ENCODE data around the gene ANXA1.
A peak's percentile ranks its signal among the peaks of the same experiment; 100 is the strongest.

ANXA1 gene

DNA sequence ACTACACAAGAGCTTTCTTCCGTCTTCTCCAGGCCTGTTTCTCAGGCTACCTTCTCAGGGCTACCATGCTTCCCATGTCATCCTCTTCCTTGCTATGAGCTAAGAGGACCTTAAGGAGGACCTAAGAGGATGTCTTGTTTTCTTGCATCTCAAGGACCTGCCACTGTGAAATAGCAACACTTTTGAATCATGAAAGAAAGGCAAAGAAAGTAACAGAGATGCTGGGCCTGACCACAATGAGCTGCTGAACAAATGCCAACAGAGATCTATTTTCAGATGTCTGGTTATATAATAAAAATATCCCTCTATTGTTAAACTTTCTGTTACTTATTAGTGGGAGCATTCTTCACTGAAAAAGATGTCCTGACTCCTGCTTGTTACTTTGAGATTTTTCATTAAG, 36.7 kb upstream of the ANXA1 start:
- no peak for TF ChIP-seq CSDC2 (CRISPR knock-in tag; IDR thresholded peaks at IDR 0.05)
- TF ChIP-seq ZNF565 (CRISPR knock-in tag; conservative IDR thresholded peaks at IDR 0.05; ENCODE audit: low read depth), result no peak
- TF ChIP-seq ZNF8 (CRISPR knock-in tag; IDR thresholded peaks at IDR 0.05), result no peak
- TF ChIP-seq ZFP30 (CRISPR knock-in tag; IDR thresholded peaks at IDR 0.05), result no peak
- TF ChIP-seq ESRRG (CRISPR knock-in tag; IDR thresholded peaks at IDR 0.05), result no peak
- TF ChIP-seq ZNF70 (CRISPR knock-in tag; IDR thresholded peaks at IDR 0.05), result no peak
- no peak for TF ChIP-seq GLIS3 (CRISPR knock-in tag; IDR thresholded peaks at IDR 0.05)
- TF ChIP-seq BACH2 (CRISPR knock-in tag; IDR thresholded peaks at IDR 0.05; ENCODE audit: borderline replicate concordance), result no peak
- no peak for TF ChIP-seq ARNTL (CRISPR knock-in tag; IDR thresholded peaks at IDR 0.05; ENCODE audit: borderline replicate concordance, low read depth)
- TF ChIP-seq, protein P1, sequence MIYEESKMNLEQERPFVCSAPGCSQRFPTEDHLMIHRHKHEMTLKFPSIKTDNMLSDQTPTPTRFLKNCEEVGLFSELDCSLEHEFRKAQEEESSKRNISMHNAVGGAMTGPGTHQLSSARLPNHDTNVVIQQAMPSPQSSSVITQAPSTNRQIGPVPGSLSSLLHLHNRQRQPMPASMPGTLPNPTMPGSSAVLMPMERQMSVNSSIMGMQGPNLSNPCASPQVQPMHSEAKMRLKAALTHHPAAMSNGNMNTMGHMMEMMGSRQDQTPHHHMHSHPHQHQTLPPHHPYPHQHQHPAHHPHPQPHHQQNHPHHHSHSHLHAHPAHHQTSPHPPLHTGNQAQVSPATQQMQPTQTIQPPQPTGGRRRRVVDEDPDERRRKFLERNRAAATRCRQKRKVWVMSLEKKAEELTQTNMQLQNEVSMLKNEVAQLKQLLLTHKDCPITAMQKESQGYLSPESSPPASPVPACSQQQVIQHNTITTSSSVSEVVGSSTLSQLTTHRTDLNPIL (CRISPR knock-in tag; IDR thresholded peaks at IDR 0.05; ENCODE audit: low read depth), result no peak
- no peak for TF ChIP-seq TOX (CRISPR knock-in tag; IDR thresholded peaks at IDR 0.05; ENCODE audit: borderline replicate concordance)
- TF ChIP-seq, protein P2, sequence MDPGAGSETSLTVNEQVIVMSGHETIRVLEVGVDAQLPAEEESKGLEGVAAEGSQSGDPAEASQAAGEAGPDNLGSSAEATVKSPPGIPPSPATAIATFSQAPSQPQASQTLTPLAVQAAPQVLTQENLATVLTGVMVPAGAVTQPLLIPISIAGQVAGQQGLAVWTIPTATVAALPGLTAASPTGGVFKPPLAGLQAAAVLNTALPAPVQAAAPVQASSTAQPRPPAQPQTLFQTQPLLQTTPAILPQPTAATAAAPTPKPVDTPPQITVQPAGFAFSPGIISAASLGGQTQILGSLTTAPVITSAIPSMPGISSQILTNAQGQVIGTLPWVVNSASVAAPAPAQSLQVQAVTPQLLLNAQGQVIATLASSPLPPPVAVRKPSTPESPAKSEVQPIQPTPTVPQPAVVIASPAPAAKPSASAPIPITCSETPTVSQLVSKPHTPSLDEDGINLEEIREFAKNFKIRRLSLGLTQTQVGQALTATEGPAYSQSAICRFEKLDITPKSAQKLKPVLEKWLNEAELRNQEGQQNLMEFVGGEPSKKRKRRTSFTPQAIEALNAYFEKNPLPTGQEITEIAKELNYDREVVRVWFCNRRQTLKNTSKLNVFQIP (CRISPR knock-in tag; IDR thresholded peaks at IDR 0.05; ENCODE audit: borderline replicate concordance, low read depth), result no peak
- no peak for TF ChIP-seq PPARA (CRISPR knock-in tag; IDR thresholded peaks at IDR 0.05; ENCODE audit: borderline replicate concordance)
- TF ChIP-seq TCF4 (CRISPR knock-in tag; IDR thresholded peaks at IDR 0.05; ENCODE audit: borderline replicate concordance), result no peak
- no peak for TF ChIP-seq ZFP3 (CRISPR knock-in tag; IDR thresholded peaks at IDR 0.05)
- peak; percentile 40 for ATAC-seq

DNA sequence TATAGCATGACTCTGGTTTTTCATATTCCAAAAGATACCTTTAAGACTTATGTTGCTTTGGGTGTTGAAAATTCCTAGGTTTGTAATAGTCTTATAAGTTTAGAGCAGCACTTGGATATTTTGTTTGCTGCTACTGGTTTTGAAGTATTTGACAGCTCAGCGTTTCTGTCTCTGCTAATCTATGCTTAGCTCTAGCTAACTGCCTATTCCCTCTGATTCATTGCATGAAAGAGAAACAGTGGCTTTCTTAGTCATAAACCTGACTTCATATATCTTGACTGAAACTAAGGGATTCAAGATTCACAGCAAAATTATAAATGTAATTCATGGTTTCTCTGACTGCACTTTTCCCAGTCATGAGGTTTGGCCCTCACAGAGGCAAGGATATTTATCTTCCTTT, 35.6 kb upstream of the ANXA1 start:
- no peak for TF ChIP-seq ZC3H10 (CRISPR knock-in tag; IDR thresholded peaks at IDR 0.05)
- no peak for TF ChIP-seq GLIS3 (CRISPR knock-in tag; IDR thresholded peaks at IDR 0.05)
- no peak for TF ChIP-seq ZNF8 (CRISPR knock-in tag; IDR thresholded peaks at IDR 0.05)
- TF ChIP-seq CSDC2 (CRISPR knock-in tag; IDR thresholded peaks at IDR 0.05), result no peak
- TF ChIP-seq, protein P3, sequence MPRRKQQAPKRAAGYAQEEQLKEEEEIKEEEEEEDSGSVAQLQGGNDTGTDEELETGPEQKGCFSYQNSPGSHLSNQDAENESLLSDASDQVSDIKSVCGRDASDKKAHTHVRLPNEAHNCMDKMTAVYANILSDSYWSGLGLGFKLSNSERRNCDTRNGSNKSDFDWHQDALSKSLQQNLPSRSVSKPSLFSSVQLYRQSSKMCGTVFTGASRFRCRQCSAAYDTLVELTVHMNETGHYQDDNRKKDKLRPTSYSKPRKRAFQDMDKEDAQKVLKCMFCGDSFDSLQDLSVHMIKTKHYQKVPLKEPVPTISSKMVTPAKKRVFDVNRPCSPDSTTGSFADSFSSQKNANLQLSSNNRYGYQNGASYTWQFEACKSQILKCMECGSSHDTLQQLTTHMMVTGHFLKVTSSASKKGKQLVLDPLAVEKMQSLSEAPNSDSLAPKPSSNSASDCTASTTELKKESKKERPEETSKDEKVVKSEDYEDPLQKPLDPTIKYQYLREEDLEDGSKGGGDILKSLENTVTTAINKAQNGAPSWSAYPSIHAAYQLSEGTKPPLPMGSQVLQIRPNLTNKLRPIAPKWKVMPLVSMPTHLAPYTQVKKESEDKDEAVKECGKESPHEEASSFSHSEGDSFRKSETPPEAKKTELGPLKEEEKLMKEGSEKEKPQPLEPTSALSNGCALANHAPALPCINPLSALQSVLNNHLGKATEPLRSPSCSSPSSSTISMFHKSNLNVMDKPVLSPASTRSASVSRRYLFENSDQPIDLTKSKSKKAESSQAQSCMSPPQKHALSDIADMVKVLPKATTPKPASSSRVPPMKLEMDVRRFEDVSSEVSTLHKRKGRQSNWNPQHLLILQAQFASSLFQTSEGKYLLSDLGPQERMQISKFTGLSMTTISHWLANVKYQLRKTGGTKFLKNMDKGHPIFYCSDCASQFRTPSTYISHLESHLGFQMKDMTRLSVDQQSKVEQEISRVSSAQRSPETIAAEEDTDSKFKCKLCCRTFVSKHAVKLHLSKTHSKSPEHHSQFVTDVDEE (CRISPR knock-in tag; IDR thresholded peaks at IDR 0.05), result no peak
- TF ChIP-seq TOX (CRISPR knock-in tag; IDR thresholded peaks at IDR 0.05; ENCODE audit: borderline replicate concordance), result no peak
- no peak for TF ChIP-seq ZNF70 (CRISPR knock-in tag; IDR thresholded peaks at IDR 0.05)
- TF ChIP-seq, protein P4, sequence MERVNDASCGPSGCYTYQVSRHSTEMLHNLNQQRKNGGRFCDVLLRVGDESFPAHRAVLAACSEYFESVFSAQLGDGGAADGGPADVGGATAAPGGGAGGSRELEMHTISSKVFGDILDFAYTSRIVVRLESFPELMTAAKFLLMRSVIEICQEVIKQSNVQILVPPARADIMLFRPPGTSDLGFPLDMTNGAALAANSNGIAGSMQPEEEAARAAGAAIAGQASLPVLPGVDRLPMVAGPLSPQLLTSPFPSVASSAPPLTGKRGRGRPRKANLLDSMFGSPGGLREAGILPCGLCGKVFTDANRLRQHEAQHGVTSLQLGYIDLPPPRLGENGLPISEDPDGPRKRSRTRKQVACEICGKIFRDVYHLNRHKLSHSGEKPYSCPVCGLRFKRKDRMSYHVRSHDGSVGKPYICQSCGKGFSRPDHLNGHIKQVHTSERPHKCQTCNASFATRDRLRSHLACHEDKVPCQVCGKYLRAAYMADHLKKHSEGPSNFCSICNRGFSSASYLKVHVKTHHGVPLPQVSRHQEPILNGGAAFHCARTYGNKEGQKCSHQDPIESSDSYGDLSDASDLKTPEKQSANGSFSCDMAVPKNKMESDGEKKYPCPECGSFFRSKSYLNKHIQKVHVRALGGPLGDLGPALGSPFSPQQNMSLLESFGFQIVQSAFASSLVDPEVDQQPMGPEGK (CRISPR knock-in tag; IDR thresholded peaks at IDR 0.05; ENCODE audit: borderline replicate concordance), result no peak
- no peak for TF ChIP-seq SNAI2 (CRISPR knock-in tag; IDR thresholded peaks at IDR 0.05)
- TF ChIP-seq, protein P2 (CRISPR knock-in tag; IDR thresholded peaks at IDR 0.05; ENCODE audit: borderline replicate concordance, low read depth), result no peak; the same call in 1 of the 2 replicates
- TF ChIP-seq ZFP3 (CRISPR knock-in tag; IDR thresholded peaks at IDR 0.05), result no peak
- TF ChIP-seq OSR1 (CRISPR knock-in tag; IDR thresholded peaks at IDR 0.05), result no peak
- no peak for TF ChIP-seq PPARA (CRISPR knock-in tag; IDR thresholded peaks at IDR 0.05; ENCODE audit: borderline replicate concordance)
- peak; percentile 85 for ATAC-seq

DNA sequence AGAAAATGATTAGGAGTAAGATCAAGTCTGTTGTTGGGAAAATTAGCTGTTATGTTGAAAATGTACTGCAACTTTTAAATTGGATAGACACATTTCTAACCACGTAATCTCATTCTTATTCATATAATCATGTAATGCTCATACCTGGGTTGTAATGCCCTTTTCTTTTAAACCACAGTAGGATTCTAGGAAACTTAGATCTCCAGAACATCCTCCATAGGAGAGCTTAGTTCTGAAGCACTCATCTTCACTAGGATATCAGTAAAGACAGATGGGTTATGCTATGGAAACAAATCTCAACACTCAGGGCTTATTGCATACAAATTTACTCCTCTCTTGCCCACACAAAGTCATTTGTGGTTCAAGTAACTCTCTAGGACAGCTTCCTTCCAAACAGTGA, 34.8 kb upstream of the ANXA1 start:
- ATAC-seq, result no peak
- no peak for TF ChIP-seq OSR1 (CRISPR knock-in tag; IDR thresholded peaks at IDR 0.05)
- no peak for TF ChIP-seq CSDC2 (CRISPR knock-in tag; IDR thresholded peaks at IDR 0.05)
- no peak for TF ChIP-seq ESRRG (CRISPR knock-in tag; IDR thresholded peaks at IDR 0.05)
- no peak for TF ChIP-seq TCF4 (CRISPR knock-in tag; IDR thresholded peaks at IDR 0.05; ENCODE audit: borderline replicate concordance)
- TF ChIP-seq ZFP3 (CRISPR knock-in tag; IDR thresholded peaks at IDR 0.05), result no peak
- no peak for TF ChIP-seq ZNF8 (CRISPR knock-in tag; IDR thresholded peaks at IDR 0.05)
- no peak for TF ChIP-seq TOX (CRISPR knock-in tag; IDR thresholded peaks at IDR 0.05; ENCODE audit: borderline replicate concordance)
- no peak for TF ChIP-seq RARB (CRISPR knock-in tag; IDR thresholded peaks at IDR 0.05)
- TF ChIP-seq, protein P1 (CRISPR knock-in tag; IDR thresholded peaks at IDR 0.05; ENCODE audit: low read depth), result no peak
- TF ChIP-seq ARNTL (CRISPR knock-in tag; IDR thresholded peaks at IDR 0.05; ENCODE audit: borderline replicate concordance, low read depth), result no peak
- TF ChIP-seq ZNF70 (CRISPR knock-in tag; IDR thresholded peaks at IDR 0.05), result no peak
- no peak for TF ChIP-seq ZFP30 (CRISPR knock-in tag; IDR thresholded peaks at IDR 0.05)
- TF ChIP-seq BACH2 (CRISPR knock-in tag; IDR thresholded peaks at IDR 0.05; ENCODE audit: borderline replicate concordance), result no peak
- TF ChIP-seq ZC3H10 (CRISPR knock-in tag; IDR thresholded peaks at IDR 0.05), result no peak

All from SK-N-SH treated with all-trans-retinoic acid at 6 μM for 48 hours (cell line).